HepG2 (cell line): ENCODE results near the gene L3MBTL4. TPM values are rescaled to one million over a fixed set of nuclear protein-coding genes. Genes with fewer than 3 reads are reported as not detected.

ENCODE experiments used
- DMTF1 ChIP-seq: sonication (generic); formaldehyde crosslinking; IDR thresholded peaks from 2 replicates; pipeline ENCODE4 v1.4.0; 2020; ENCODE audit warnings: mild to moderate bottlenecking, missing genetic modification reagents
- EEA1 ChIP-seq: sonication (generic); formaldehyde crosslinking; IDR thresholded peaks from 2 replicates; pipeline ENCODE4 v1.5.1; 2020; ENCODE audit warnings: mild to moderate bottlenecking, missing genetic modification reagents, borderline replicate concordance
- GABPA ChIP-seq, 2 experiments: IDR thresholded peaks; 2 replicates each; pipeline ENCODE4 v1.6.1; 2011 to 2016; ENCODE audit warnings: low read depth in 2 of 2, low read length in 1 of 2, missing biosample characterization in 1 of 2, missing genetic modification characterization in 1 of 2
- HIC2 ChIP-seq: sonication (generic); formaldehyde crosslinking; IDR thresholded peaks from 2 replicates; pipeline ENCODE4 v1.9.0; 2022; ENCODE audit warnings: low read depth, missing genetic modification reagents
- MED8 ChIP-seq: sonication (generic); formaldehyde crosslinking; IDR thresholded peaks from 2 replicates; pipeline ENCODE4 v1.8.1; 2023; ENCODE audit warnings: mild to moderate bottlenecking, missing genetic modification reagents; ENCODE audit not compliant: insufficient replicate concordance
- NFIC ChIP-seq: IDR thresholded peaks from 2 replicates; pipeline ENCODE4 v1.6.1; 2012; ENCODE audit warnings: mild to moderate bottlenecking, low read length, inconsistent platforms
- PPARG ChIP-seq: conservative IDR thresholded peaks from 2 replicates; pipeline ENCODE4 v1.6.1; 2016; ENCODE audit warnings: missing biosample characterization, missing genetic modification reagents
- PRMT3 ChIP-seq: sonication (generic); formaldehyde crosslinking; IDR thresholded peaks from 2 replicates; pipeline ENCODE4 v1.8.1; 2022; ENCODE audit warnings: low read depth, mild to moderate bottlenecking, moderate library complexity, missing genetic modification reagents, borderline replicate concordance
- RFX1 ChIP-seq: fragments of 450-650 bp; IDR thresholded peaks from 2 replicates; pipeline ENCODE4 v1.6.1; 2017
- SNAPC4 ChIP-seq: sonication (generic); formaldehyde crosslinking; IDR thresholded peaks from 2 replicates; pipeline ENCODE4 v1.4.0; 2020; ENCODE audit warnings: mild to moderate bottlenecking, missing genetic modification reagents
- TBX3 ChIP-seq: fragments of 450-650 bp; IDR thresholded peaks from 2 replicates; pipeline ENCODE4 v1.6.1; 2017; ENCODE audit warnings: antibody characterized with exemption, mild to moderate bottlenecking, inconsistent platforms, borderline replicate concordance
- ZBTB20 ChIP-seq: sonication (generic); formaldehyde crosslinking; IDR thresholded peaks from 2 replicates; pipeline ENCODE4 v1.8.1; 2023; ENCODE audit warnings: missing genetic modification reagents, low read depth, mild to moderate bottlenecking, borderline replicate concordance
- ZNF264 ChIP-seq: sonication (generic); formaldehyde crosslinking; IDR thresholded peaks from 2 replicates; pipeline ENCODE4 v1.4.0; 2020; ENCODE audit warnings: missing genetic modification reagents
- ZNF572 ChIP-seq: sonication (generic); formaldehyde crosslinking; IDR thresholded peaks from 2 replicates; pipeline ENCODE4 v1.5.1; 2020; ENCODE audit warnings: mild to moderate bottlenecking, missing genetic modification reagents
- ZNF678 ChIP-seq: sonication (generic); formaldehyde crosslinking; IDR thresholded peaks from 2 replicates; pipeline ENCODE4 v1.4.0; 2020; ENCODE audit warnings: mild to moderate bottlenecking, missing genetic modification reagents
- ZNF878 ChIP-seq: sonication (generic); formaldehyde crosslinking; IDR thresholded peaks from 2 replicates; pipeline ENCODE4 v1.8.1; 2023; ENCODE audit warnings: mild to moderate bottlenecking, missing genetic modification reagents, moderate library complexity
- ZSCAN29 ChIP-seq: sonication (generic); formaldehyde crosslinking; conservative IDR thresholded peaks from 2 replicates; pipeline ENCODE4 v1.4.0; 2020; ENCODE audit warnings: mild to moderate bottlenecking, missing genetic modification reagents
- polyA plus RNA-seq, 8 experiments: library from polyadenylated mRNA; depleted of rRNA in 3 of 8; stranded (reverse) in 7 of 8; unstranded in 1 of 8; fragments of >200 nt; fragmentation: Illumina TruSeq in 4 of 8; extraction: Trizol in 4 of 8; gene quantifications; 2 replicates each; pipeline versions ENCODE4 v1.2.1 to v1.2.3, GENCODE V29; 2011 to 2016; ENCODE audit warnings: low read depth in 4 of 8, missing spikeins in 1 of 8, mixed read lengths in 1 of 8; ENCODE audit not compliant: insufficient read depth in 1 of 8
- total RNA-seq, 5 experiments: library from RNA; depleted of rRNA; stranded (reverse); fragments of >200 nt; fragmentation: Illumina TruSeq; extraction: Trizol; gene quantifications; 2 replicates each; pipeline ENCODE4 v1.2.3, GENCODE V29; 2016; ENCODE audit warnings: low read depth in 1 of 5
- TF ChIP-seq, protein P1 (sequence below): sonication (generic); formaldehyde crosslinking; conservative IDR thresholded peaks from 2 replicates; pipeline ENCODE4 v1.8.0; 2022; ENCODE audit warnings: missing genetic modification reagents

Gene L3MBTL4
- total and polyA plus RNA-seq, 2 of the 13 experiments (the other 11 are each of a cell fraction or from before 2014, with no cell fraction given), result 10.8 to 13.3 TPM

DNA sequence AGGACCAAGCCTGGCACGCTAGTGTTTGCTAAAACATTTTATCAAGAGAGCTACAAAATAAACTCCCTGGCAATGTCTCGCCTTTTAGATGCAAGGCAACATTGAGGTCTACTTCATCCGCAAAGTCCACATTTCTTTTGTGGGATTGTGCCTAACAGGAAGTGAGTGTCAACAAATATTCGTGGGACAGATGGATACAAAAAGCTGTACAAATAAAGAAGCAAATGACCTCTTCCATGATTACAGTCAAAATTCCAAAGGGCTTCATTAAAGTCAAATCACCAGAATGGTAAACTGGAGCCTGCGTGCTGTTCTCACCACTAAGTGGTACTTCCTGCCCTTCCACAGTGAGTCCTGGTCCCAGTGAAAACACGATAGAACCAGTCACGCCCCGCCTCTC, 40.4 kb downstream of the L3MBTL4 start (continued):
- TF ChIP-seq SNAPC4 (CRISPR knock-in tag), result no peak
- TF ChIP-seq TBX3, result no peak
- TF ChIP-seq GABPA (IDR thresholded peaks at IDR 0.05; ENCODE audit: low read depth, low read length), result no peak
- TF ChIP-seq GABPA (CRISPR knock-in tag; IDR thresholded peaks at IDR 0.05; ENCODE audit: low read depth), result peak; percentile 65
- TF ChIP-seq ZNF678 (CRISPR knock-in tag), result no peak
- no peak for TF ChIP-seq ZNF572 (CRISPR knock-in tag)
- TF ChIP-seq HIC2 (CRISPR knock-in tag), result peak; percentile 61; the same call in 1 of the 2 replicates
- TF ChIP-seq PPARG (CRISPR knock-in tag), result 0 out of 2 replicates have a peak, but pooled peaks have one; percentile 38
- TF ChIP-seq NFIC, result peak; percentile 69; the same call in 1 of the 2 replicates
- no peak for TF ChIP-seq RFX1
- peak; percentile 13; the same call in 1 of the 2 replicates for TF ChIP-seq ZBTB20
- 0 out of 2 replicates have a peak, but pooled peaks have one; percentile 51 for TF ChIP-seq ZNF264 (CRISPR knock-in tag)
- TF ChIP-seq EEA1 (CRISPR knock-in tag), result no peak
- no peak for TF ChIP-seq ZNF878 (CRISPR knock-in tag)
- TF ChIP-seq ZSCAN29 (CRISPR knock-in tag), result peak; percentile 51; the same call in 1 of the 2 replicates
- no peak for TF ChIP-seq PRMT3 (CRISPR knock-in tag)
- TF ChIP-seq, protein P1, sequence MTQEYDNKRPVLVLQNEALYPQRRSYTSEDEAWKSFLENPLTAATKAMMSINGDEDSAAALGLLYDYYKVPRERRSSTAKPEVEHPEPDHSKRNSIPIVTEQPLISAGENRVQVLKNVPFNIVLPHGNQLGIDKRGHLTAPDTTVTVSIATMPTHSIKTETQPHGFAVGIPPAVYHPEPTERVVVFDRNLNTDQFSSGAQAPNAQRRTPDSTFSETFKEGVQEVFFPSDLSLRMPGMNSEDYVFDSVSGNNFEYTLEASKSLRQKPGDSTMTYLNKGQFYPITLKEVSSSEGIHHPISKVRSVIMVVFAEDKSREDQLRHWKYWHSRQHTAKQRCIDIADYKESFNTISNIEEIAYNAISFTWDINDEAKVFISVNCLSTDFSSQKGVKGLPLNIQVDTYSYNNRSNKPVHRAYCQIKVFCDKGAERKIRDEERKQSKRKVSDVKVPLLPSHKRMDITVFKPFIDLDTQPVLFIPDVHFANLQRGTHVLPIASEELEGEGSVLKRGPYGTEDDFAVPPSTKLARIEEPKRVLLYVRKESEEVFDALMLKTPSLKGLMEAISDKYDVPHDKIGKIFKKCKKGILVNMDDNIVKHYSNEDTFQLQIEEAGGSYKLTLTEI (CRISPR knock-in tag), result no peak
- TF ChIP-seq MED8 (CRISPR knock-in tag), result no peak
- no peak for TF ChIP-seq DMTF1 (CRISPR knock-in tag)
